Chondrocyte (in vitro differentiated cells): ENCODE data around the gene ZBED1. TPM values are rescaled to one million over a fixed set of nuclear protein-coding genes. Genes with fewer than 3 reads are reported as not detected.
"Not testable (repeated sequence)": the region's sequence is repeated elsewhere in the genome, so short reads cannot be mapped to it uniquely, and the experiment has no call there.

Source experiments
- DNase-seq: peaks from one replicate; pipeline ENCODE4 v3.0.0; 2021; ENCODE audit warnings: mixed read lengths, low spot score
- H3K27ac Mint-ChIP-seq: one replicate; pipeline ENCODE4 v1.8.0; 2021; ENCODE audit warnings: mild to moderate bottlenecking, moderate library complexity, mixed read lengths; ENCODE audit not compliant: unreplicated experiment
- H3K27me3 Mint-ChIP-seq: 2 replicates; pipeline ENCODE4 v1.8.0; 2021; ENCODE audit warnings: low read depth, mixed read lengths
- H3K36me3 Mint-ChIP-seq: 2 replicates; pipeline ENCODE4 v1.8.0; 2021; ENCODE audit warnings: low read depth, mixed read lengths
- H3K4me1 Mint-ChIP-seq: 2 replicates; pipeline ENCODE4 v1.8.0; 2021; ENCODE audit warnings: low read depth, mild to moderate bottlenecking, mixed read lengths
- H3K4me3 Mint-ChIP-seq: one replicate; pipeline ENCODE4 v1.8.0; 2021; ENCODE audit warnings: mild to moderate bottlenecking, moderate library complexity, mixed read lengths; ENCODE audit not compliant: unreplicated experiment
- H3K9me3 Mint-ChIP-seq: 2 replicates; pipeline ENCODE4 v1.8.0; 2021; ENCODE audit warnings: low read depth, mixed read lengths
- CTCF ChIP-seq: fragments of 200-600 bp; sonication (generic); IDR thresholded peaks from 2 replicates; pipeline ENCODE4 v1.5.0; 2021; ENCODE audit warnings: antibody characterized with exemption, mild to moderate bottlenecking, moderate library complexity
- total RNA-seq: library from RNA; stranded (reverse); gene quantifications from 3 replicates; pipeline ENCODE4 v1.2.1, GENCODE V29; 2021

Gene ZBED1
- total RNA-seq, 1 donor from 2014 or later, result 40.1 TPM

- Mint-ChIP-seq H3K27me3 (no peaks in the 10 kb centered on the region), H3K36me3 (no peaks in the 10 kb centered on the region), H3K27ac (peak overlapping the region; percentile 80), H3K4me3 (no peak overlapping the region), H3K4me1 (peaks cover 36% of the 10 kb centered on the region), H3K9me3 (no peaks in the 10 kb centered on the region)
- DNase-seq, result no peak
- no peak for TF ChIP-seq CTCF
These were observed 36.7 kb downstream of the ZBED1 start for GRCh38 chrX:2463973-2464676.

- H3K36me3 Mint-ChIP-seq, H3K9me3 Mint-ChIP-seq, DNase-seq, H3K27me3 Mint-ChIP-seq, H3K4me3 Mint-ChIP-seq: not testable (repeated sequence)
- peaks cover 36% of the 10 kb centered on the region for H3K4me1 Mint-ChIP-seq
- peak overlapping the region; percentile 80 for H3K27ac Mint-ChIP-seq
These were observed 37.3 kb downstream of the ZBED1 start for GRCh38 chrX:2463481-2463880.

GRCh38 chrX:2462780-2463179 is 38.0 kb downstream of the ZBED1 start:
- no peak for TF ChIP-seq CTCF
- Mint-ChIP-seq H3K4me1 (peaks cover 32% of the 10 kb centered on the region), H3K9me3 (no peaks in the 10 kb centered on the region), H3K27me3 (no peaks in the 10 kb centered on the region), H3K36me3 (peaks cover 3% of the 10 kb centered on the region), H3K27ac (peak overlapping the region; percentile 80), H3K4me3 (no peak overlapping the region)
- DNase-seq, result no peak

GRCh38 chrX:2462074-2462473 is 38.7 kb downstream of the ZBED1 start:
- TF ChIP-seq CTCF, result no peak
- Mint-ChIP-seq H3K27ac (peak overlapping the region; percentile 89), H3K27me3 (no peaks in the 10 kb centered on the region), H3K36me3 (peaks cover 3% of the 10 kb centered on the region), H3K4me3 (peak overlapping the region; percentile 17), H3K4me1 (peaks cover 32% of the 10 kb centered on the region), H3K9me3 (no peaks in the 10 kb centered on the region)
- DNase-seq, result no peak

- H3K36me3 Mint-ChIP-seq, result peaks cover 3% of the 10 kb centered on the region
These were observed 39.1 kb downstream of the ZBED1 start for GRCh38 chrX:2461711-2462016.

GRCh38 chrX:2460821-2461710 is 39.7 kb downstream of the ZBED1 start:
- H3K4me1 Mint-ChIP-seq, result peaks cover 32% of the 10 kb centered on the region
- H3K4me3 Mint-ChIP-seq, H3K27ac Mint-ChIP-seq, H3K9me3 Mint-ChIP-seq, H3K27me3 Mint-ChIP-seq, DNase-seq, H3K36me3 Mint-ChIP-seq: not testable (repeated sequence)

More at GRCh38 chrX:2461711-2462016, 39.1 kb downstream of the ZBED1 start:
- peaks cover 32% of the 10 kb centered on the region for H3K4me1 Mint-ChIP-seq
- H3K9me3 Mint-ChIP-seq, result no peaks in the 10 kb centered on the region
- peak overlapping the region; percentile 89 for H3K27ac Mint-ChIP-seq
- no peak overlapping the region for H3K4me3 Mint-ChIP-seq
- TF ChIP-seq CTCF, result no peak
- DNase-seq, result no peak
- no peaks in the 10 kb centered on the region for H3K27me3 Mint-ChIP-seq

GRCh38 chrX:2460048-2460447 is 40.7 kb downstream of the ZBED1 start:
- not testable (repeated sequence) for H3K27me3 Mint-ChIP-seq, H3K9me3 Mint-ChIP-seq, H3K36me3 Mint-ChIP-seq, H3K4me3 Mint-ChIP-seq, DNase-seq, H3K27ac Mint-ChIP-seq
- peaks cover 32% of the 10 kb centered on the region for H3K4me1 Mint-ChIP-seq
